ENCODE measurements around the gene CHD6.

CHD6 gene

GRCh38 chr20:41390889-41391288 is 227.3 kb downstream of the CHD6 start:
- no peak for DNase-seq

- DNase-seq: no peak
These were observed 230.7 kb downstream of the CHD6 start for GRCh38 chr20:41387444-41387851.

- DNase-seq: no peak
These were observed 231.4 kb downstream of the CHD6 start for GRCh38 chr20:41386502-41387427.

- DNase-seq: no peak
These were observed 235.3 kb downstream of the CHD6 start for GRCh38 chr20:41382791-41383305.

GRCh38 chr20:41380551-41381193 is 237.5 kb downstream of the CHD6 start:
- DNase-seq: no peak

GRCh38 chr20:41379551-41379950 is 238.6 kb downstream of the CHD6 start:
- DNase-seq: no peak

- no peak for DNase-seq
These were observed 240.9 kb downstream of the CHD6 start for GRCh38 chr20:41377275-41377674.

GRCh38 chr20:41376349-41376748 is 241.8 kb downstream of the CHD6 start:
- no peak for DNase-seq

GRCh38 chr20:41375846-41376245 is 242.3 kb downstream of the CHD6 start:
- DNase-seq: no peak

GRCh38 chr20:41373931-41374920 is 244.0 kb downstream of the CHD6 start:
- DNase-seq: no peak

- no peak for DNase-seq
These were observed 244.9 kb downstream of the CHD6 start for GRCh38 chr20:41373251-41373783.

- no peak for DNase-seq
These were observed 246.8 kb downstream of the CHD6 start for GRCh38 chr20:41371371-41371770.

- no peak for DNase-seq
These were observed 248.0 kb downstream of the CHD6 start for GRCh38 chr20:41370176-41370575.

- no peak for DNase-seq
These were observed 248.5 kb downstream of the CHD6 start for GRCh38 chr20:41369673-41370072.

- DNase-seq: no peak
These were observed 250.2 kb downstream of the CHD6 start for GRCh38 chr20:41367956-41368355.

- DNase-seq: no peak
These were observed 250.8 kb downstream of the CHD6 start for GRCh38 chr20:41367393-41367695.

- DNase-seq: no peak
These were observed 251.4 kb downstream of the CHD6 start, which contains the start of gene EMILIN3 for GRCh38 chr20:41366546-41367392. Gene EMILIN3, minus strand, starts transcription at chr20:41366818. Its CDS starts 184 bp downstream, at chr20:41366634.

- DNase-seq: no peak
These were observed 252.2 kb downstream of the CHD6 start for GRCh38 chr20:41365777-41366545.

GRCh38 chr20:41364967-41365765 is 253.0 kb downstream of the CHD6 start:
- no peak for DNase-seq
